Epithelial cell of proximal tubule (primary cell): ENCODE results near the gene SH3RF3. TPM values are rescaled to one million over a fixed set of nuclear protein-coding genes. Genes with fewer than 3 reads are reported as not detected.

Source experiments
- DNase-seq: peaks from one replicate; pipeline ENCODE4 v3.0.0-alpha.2; 2011; ENCODE audit warnings: low read depth
- H3K4me3 ChIP-seq: 2 replicates; pipeline ENCODE4 v1.5.1; 2011; ENCODE audit warnings: low read depth, mild to moderate bottlenecking, low read length
- CTCF ChIP-seq: conservative IDR thresholded peaks from 2 replicates; pipeline ENCODE4 v1.5.1; 2012; ENCODE audit warnings: low read depth, mild to moderate bottlenecking, low read length
- total RNA-seq: library from RNA; depleted of rRNA; stranded (reverse); fragments of >200 nt; gene quantifications from 2 replicates; pipeline ENCODE4 v1.2.3, GENCODE V29; 2015

The SH3RF3 gene
- total RNA-seq, 1 donor from 2014 or later, result 1.7 TPM

DNA sequence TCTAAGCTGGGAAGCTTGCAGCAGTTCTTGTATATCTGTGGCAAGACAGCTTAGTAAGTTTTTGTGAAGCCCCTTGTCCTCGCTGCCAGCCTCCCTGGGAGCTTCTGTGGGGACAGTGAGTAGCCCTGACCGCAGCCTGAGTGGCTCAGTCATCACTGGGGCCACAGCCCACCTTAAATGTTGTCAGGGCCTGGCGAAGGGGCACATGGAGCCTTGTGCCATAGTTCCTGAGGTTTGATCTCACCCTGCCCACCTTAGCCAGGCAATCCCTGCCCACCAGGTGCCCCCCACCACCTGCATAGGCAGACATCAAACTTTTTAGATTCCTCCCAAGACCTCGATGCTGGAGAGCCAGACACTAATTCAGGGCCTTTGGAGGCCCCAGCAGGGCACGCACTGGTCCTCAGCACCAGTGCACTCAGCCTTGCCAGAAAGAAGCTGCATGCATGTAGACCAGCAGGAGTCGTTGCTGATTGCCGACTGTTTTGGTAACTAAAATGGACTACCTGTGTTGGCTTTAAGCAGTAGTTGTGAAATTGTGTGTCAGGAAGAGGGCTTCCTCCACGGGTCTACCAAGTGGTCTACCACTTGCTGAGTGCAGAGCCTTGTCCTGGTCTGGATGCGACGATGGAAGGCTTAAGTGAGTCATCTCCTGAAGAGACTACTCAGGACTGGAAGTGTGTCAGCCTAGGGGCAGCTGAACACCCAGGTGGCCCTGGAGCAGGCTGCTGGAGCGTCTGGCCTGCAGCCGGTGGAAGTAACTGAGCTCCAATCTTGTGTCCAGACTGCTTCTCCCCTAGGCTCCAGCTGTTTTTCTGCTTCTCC, 251.7 kb downstream of the SH3RF3 start:
- TF ChIP-seq CTCF, result no peak
- H3K4me3 ChIP-seq, result no peak overlapping the region
- no peak for DNase-seq

GRCh38 chr2:109381327-109381820, 252.4 kb downstream of the SH3RF3 start:
- TF ChIP-seq CTCF, result no peak
- no peak overlapping the region for H3K4me3 ChIP-seq
- no peak for DNase-seq

GRCh38 chr2:109382226-109382895, 253.4 kb downstream of the SH3RF3 start:
- TF ChIP-seq CTCF, result no peak
- H3K4me3 ChIP-seq, result no peak overlapping the region
- no peak for DNase-seq

- TF ChIP-seq CTCF, result no peak
- H3K4me3 ChIP-seq, result no peak overlapping the region
- no peak for DNase-seq
Measured at GRCh38 chr2:109382951-109383350, 253.9 kb downstream of the SH3RF3 start.

DNA sequence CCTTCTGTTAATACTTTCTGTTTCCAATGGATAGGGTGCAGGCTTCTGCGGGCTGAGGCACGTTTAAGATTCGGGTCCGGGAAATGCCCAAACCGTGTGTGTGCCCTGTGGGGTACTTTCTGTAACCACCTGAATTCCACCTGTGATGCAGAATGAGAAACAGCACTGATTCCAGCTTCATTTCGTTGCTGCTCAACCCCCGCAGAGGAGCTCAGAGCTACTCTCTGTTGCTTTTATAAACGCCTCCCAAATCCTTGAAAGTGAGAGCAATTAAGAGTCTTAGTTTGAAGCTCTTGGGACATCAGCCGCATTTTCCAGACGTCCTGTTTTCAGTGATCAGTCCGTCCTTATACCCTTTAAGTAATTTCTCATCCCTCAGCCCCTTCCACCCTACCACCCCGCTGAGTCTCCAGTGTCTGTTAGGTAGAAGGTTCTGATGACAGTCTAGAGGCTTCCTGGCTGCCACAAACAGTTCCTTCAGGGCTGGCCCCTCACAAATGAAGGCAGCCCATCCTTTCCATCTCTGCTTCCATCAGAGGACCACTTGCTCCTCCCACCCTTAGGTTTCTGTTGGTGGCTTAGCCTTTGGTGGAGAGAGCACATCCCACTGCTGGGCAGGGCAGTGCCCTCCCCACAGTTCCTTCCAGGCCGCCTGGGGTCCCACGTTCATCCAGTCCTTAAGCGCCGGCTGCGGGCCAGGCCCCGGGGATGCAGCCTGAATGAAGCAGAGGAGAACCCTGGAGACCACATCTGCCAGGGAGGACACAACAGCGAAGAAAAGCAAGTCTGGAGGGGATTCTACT, 254.7 kb downstream of the SH3RF3 start:
- no peak for TF ChIP-seq CTCF
- H3K4me3 ChIP-seq, result no peak overlapping the region
- DNase-seq, result no peak

GRCh38 chr2:109384308-109385271, 255.6 kb downstream of the SH3RF3 start:
- H3K4me3 ChIP-seq, result no peak overlapping the region
- DNase-seq, result no peak
- no peak for TF ChIP-seq CTCF
